Right forelimb (tissue), 1 donor: ENCODE data around the gene OVOL1.

ENCODE experiments used
- DNase-seq: peaks from one replicate; pipeline ENCODE4 v3.0.0-alpha.2; 2018

Gene OVOL1

DNA sequence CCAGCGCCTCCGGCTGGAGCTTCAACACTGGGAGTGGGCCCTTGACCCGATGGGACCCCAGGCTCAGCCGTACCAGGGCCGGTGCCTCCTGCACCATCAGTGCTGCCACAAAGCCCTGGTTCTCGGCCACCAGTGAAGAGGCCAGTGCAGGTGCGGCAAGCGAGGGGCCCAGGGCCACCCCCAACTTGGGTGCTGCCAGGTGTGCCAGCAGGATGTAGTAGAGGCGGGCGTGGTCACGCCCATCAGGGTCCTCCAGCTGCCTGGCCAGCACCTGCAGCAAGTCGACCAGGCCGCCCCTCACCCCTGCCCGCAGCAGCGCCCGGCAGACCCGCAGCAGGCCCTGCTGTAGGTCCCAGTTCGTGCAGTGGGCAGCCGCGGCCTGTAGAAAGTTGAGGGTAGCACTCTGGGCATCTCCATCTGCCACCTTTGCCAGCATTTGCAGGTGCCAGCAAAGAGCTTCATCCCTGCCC lies 8.4 kb upstream of the OVOL1 start:
- no peak for DNase-seq

DNA sequence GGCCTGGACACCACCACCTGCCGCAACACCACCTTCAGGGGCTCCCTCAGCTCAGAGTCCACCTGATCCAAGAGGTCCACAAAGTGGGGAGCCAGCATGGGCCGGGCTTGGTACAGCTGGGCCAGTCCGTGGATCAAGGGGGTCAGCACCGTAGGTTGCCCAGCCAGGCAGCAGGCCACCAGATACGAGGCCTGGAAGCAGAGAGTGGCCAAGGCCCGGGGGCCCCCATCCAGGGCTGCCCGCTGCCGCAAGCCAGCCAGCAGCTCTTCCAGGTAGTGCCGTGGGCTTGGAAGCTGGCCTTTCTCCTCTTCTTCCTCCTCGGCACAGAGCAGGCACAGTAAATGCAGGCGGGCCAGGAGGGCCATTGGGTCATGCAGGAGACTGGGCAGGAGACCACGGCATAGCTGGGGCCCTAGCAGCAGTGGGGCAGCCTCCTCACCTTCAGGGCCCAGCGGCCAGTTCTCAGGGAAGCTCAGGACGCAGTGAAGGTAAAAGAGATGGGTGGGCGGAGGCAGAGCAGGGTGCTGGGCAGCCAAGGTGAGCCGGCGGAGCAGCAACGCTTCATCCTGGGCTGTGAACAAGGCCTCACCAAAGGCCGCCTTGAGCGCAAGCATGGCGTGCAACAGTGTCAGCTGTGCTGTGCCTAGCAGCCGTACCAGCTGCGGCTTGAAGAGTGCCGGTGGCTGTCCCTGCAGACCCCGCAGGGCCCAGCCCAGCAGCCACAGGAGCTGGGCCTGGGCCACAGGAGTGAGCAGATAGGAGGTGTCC lies 7.8 kb upstream of the OVOL1 start:
- DNase-seq: no peak

DNA sequence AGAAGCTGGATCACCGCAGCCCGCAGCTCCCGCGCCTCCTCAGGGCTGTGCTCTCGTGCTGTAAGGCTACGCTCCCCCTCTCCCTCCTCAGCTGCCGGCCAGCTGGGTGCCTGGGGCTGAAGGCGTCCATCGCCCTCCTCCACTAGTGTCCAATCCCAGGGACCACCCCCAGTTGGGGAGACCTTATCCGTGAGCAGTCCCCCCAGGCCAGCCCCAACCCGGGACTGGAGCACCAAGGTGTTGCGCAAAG lies 7.3 kb upstream of the OVOL1 start:
- DNase-seq: no peak

DNA sequence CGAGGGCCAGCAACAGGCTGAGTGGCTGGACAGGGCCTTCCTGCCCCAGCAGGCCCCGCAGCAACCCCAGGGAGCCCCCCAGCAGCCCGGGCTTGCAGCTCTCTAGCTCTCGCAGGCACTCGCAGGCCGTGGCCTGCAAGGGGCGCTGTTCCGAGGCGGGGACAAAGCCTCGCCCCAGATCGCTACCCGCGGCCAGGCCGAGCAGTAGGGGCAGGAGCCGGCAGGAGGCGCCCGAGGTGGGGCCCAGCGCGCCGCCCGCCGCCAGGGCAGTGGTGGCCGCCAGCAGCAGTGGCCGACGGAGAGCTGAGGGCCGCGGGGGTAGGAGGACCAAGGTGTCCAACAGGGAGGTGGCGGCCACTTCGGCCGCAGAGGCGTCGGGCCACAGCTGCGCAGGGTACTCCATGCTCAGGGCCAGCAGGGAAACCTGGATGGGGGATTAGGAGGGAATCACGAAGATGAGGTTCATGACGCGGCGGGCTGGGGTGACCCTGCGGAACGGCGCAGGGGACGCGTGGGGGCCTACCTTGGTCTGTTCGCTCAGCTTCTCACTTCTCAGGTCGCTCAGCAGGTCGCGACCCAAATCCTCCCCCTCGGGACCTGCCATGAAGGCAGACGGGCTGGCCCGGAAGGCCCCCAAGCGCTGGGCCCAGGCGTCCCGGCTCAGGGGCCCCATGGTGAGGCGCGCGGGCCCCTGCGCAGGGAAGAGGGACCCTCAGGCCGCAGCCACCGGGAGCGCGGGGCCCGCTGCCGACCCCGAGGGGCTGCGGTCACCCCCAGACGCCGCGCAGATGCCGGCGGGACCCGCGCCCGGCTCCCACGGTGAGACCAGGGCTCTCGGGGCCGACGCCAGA lies 6.7 kb upstream of the OVOL1 start:
- DNase-seq: peak; percentile 74

DNA sequence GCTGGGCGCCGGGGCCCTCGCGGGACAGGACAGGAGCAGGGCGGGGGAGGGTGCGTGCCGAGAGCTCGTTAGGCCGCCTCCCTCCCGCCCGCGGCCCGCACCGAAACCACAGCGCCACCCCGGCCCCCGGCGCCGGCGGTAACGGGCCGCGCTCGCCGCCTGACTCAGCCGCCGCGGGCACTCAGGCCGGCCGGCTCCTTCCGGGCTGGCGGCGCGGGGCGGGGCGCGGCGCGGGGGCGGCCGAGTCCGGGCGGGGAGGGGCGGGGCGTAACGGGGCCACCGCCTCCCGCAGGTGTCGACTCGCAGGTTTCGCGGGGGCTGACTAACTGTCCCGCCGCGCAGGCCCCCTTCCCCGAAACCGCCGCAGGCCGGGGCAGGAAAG lies 6.1 kb upstream of the OVOL1 start, which contains the start of gene AP5B1:
TSS of gene AP5B1 (minus strand) at position 207 of the 382 bp plus-strand sequence. CDS start 385 bp downstream, outside the sequence.
- peak; percentile 64 for DNase-seq

DNA sequence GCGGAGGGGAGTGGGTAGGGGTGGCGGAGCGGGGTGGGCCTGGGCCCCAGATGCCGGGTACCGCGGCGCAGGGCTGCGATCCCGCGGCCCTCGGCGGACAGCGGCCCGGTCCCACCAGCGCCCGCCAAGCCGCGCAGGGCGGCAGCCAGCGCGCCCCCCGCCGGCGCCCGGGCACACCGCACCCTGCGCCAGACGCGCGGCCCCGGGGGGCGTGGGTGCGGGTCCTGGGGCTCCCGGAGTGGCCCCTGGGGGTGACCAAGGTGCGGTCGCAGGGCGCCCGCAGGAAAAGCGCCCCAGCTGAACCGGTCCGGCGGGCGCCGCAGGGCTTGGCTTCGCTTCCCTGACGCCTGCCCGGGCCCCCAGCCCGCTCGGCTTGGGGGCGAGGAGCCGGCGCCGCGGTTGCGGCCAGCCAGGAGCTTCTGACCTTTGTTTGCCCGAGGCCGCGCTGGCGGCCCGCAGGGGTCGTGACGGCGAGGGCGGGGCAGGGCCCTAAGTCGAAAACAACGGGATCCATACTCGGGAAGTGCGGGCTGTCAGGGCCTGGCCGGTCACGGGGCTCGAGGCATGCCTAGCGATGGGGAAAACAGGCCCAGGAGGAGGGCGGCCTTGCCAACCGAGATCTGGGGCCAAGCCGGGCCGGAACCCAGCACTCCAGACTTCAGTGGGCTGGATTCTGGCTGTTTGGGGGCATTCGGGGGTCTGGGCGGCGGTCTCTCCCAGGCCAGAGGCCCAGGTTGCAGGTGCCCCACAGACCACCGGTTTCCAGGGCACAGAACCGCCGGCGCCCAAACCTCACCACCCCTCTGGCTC lies 5.5 kb upstream of the OVOL1 start:
- DNase-seq: peak; percentile 61

DNA sequence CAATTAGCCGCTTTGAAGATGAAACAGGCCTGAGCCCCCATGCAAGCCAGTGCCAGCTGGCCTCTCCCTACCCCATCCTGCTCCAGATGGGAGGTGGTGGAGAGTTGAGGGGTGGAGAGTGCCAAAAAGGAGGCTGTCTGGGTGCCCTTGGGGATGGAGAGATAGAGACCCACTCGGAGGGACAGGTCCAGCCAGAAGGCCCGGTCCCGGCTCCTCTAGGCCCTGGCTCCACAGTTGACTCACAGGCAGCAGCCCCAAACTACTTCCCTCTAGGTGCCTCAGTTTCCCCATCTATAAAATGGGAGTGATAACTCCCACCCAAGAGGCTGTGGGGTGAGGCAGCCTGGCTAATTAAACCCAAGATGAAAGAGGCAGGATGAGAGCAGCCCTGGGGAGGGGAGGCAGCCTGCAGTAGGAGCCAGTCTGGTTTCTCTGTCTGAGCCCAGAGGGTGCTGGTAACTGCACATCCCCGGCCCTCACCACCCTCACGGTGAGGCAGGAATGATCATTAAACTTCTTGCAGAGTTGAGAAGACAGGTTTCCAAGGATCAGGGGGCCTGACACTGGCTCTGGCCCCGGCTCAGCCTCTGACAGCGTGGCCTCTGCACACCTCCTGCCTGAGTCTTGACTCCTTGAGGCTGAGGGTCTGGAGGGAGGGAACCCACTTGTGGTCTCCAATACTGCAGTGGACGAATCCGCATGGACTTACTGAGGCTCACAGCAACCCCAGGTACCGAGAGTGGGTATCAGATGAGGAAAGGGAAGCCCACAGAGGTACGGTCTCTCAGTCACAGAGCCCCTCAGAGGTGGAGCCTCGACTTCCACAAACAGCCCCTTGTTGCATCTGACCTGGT lies 4.7 kb upstream of the OVOL1 start:
- DNase-seq: no peak

DNA sequence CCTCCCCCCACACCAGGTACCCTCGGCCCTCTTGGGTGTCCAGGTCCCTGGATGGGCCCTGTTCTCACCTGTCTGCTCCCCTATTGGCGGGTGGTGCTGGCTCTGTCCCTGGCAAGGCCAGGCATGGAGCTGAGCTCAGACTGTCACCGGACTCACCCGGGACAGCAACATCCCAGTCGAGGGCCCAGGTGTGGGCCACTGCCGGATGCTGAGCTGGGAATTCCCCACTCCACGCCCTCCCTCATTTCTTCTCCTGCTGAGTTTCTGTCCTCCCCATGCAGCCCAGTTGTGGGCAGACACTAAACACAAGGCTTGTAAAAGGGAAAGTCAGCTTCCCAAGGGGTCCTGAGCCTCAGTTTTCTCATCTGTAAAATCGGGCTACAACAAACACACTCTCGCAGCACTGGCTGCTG lies 4.0 kb upstream of the OVOL1 start:
- DNase-seq: no peak

DNA sequence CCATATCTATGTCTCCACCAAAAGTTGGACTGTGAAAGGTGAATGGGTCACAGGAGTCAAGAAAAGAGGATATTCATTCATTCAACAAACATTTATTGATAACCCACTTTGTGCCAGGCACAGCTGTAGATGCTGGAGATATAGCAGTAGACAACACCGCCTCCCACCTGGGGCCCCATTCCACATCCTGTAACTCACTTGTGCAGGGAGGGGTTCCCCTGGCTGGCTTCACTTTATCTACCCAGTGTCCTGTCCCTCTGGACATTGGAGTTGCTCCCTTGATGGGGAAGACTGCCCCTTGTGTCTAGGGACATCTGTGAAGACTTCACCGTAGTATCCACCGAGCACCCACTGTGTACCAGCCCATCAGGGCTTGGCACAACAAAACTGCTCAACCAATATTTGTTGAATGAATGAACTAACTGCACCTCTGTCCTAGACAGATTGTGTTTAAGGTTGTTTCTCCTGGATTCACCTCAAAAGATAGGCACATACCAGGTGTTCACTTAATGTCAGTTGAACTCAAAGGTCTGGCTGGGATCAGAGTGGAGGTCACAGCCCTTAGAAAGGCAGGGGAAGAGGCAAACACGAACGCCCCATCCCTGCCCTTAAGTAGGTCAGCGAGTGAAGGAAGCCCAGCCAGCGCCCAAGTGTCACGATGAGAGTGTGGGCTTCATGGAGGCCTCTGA lies 1.4 kb upstream of the OVOL1 start:
- DNase-seq: no peak

DNA sequence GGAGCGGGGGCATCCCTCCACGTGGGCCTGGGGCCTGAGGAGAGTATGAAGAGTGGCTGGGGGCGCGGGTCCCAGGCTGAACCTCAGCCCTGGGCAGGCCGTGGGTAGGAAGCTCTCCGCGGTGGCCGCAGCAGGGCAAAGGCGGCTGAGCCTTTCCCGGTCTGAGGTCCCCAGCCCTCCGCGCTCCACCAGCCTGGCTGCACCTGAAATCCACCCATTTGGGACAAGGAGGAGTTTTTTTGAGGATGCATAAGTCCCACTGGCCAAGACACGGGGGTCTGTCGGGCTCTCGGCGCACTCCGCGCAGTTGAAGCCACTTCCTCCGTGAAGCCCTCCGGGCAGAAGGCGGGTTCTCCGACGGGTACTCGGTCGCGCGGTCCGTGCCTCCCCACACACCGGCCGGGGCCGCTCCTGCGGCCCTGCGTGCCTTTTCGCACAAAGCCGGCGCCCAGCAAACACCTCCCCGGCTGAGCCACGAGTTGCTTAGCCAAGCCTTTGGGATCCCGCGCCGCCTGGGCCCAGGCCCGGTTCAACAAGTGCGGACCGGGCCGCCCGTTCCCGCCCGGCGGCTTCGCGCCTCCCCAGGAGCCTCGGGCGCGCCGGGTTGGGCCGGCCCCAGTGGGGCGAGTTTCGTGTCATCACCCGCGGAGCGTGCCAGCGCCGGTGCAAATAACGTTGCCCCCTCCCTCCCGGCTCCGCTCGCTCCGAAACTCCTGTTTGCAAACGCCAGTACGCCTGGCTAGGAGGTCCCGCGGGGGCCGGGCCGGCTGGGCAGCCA lies 666 bp upstream of the OVOL1 start:
- DNase-seq: peak; percentile 50

DNA sequence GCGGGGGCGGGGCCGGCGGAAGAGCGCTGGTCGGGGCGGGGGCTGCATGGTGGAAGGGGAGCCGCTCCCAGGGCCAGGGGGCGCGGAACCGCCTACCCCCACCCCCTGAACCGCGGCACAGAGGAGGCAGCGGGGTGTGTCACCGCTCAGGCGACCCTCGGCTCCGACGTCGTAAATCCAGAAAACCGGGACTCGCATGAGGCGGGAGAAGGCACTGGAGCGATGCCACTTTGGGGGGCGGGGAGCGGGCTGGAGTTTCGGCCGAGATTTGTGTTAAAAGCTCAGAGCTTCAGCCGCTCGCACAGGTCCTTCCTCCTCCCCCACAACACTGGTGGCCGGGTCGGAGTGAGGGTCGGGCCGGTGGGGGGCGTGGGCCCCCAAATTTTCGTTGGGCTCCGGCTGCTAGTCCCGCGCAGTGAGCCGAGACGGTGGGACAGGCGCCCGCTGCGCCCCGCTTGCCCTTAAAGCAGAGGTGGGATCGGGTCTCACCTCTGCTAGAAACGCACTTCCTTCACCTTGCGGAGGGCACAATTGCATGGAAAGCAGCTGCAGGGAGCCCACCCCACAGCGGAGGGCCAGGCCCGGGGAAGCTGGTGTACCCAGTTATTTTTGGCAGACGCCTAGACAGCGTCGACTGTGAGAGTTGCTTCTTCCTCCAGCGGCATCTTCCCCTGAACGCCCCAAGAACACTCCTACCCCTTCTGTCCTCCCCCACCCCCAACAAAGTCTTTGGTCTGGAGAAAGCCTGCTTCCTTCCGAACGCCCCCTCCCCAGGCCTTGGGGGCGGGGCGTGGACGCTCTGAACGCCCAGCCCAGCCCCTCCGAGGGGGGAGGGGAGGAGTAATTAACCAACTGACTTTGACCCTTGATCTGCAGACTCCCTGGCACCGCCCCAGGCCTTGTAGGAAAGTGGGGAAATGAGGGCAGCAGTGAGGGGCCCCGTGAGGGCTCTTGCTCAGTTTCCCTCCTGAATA lies 1.1 kb downstream of the OVOL1 start:
- DNase-seq: no peak

DNA sequence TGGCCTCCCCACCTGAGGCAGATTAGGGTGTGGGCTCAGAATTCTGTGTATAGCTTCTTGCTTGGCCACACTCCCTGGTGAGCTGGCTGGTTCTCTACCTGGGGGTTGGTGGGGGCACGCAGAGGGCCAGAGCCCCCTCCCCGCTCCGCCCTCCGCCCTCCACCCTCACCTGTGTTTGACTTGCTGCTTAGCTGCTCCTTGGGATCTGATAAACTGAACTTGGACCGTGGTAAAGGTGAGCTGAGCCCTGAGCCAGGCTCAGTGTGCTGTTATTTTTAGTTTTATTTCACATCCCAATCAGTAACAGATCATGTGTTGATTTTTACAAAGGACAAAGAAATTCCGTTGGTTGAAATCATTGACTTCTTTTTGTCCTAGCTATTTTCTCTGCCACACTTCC lies 2.0 kb downstream of the OVOL1 start:
- DNase-seq: no peak

DNA sequence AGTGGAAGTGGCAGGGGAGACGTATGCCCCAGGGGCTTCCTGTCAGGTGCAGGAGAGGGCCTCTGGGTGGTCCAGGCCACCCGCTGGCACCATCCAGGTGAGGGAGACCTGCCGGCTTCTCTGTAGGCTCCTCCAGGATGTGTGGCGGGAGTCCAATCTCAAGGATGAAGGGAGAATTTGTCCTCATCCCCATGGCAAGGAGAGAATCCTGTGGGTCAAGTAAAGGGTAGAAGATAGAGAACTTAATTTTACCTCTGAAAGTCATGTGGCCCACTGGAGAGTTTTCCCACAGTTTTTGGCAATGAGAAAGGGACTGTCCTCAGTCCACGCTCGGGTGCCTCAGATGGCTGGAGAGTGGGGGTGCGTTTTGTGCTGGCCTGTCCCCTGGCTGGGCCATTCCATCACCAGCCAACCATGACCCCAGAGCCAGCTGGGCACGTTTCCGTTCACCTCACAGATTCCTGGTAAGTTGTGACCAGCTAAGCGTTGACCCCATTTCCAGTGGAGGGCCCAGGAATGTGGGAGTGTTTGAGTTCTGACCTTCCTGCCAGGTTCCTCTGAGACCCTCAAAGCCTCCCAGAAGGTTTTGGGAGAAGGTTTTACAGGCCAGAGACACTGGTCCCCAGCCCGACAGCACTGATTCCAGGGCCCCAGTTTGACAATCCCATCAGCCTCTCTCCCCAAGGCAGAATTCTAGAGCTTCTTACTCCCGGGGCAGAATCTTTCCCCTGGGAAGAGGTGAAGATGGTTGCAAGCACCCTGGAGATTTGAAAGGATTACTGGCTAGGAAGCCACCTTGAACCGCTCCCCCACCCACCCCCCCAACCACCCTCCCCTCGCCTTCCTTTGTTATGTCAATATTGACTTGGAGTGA lies 2.6 kb downstream of the OVOL1 start:
- DNase-seq: no peak

DNA sequence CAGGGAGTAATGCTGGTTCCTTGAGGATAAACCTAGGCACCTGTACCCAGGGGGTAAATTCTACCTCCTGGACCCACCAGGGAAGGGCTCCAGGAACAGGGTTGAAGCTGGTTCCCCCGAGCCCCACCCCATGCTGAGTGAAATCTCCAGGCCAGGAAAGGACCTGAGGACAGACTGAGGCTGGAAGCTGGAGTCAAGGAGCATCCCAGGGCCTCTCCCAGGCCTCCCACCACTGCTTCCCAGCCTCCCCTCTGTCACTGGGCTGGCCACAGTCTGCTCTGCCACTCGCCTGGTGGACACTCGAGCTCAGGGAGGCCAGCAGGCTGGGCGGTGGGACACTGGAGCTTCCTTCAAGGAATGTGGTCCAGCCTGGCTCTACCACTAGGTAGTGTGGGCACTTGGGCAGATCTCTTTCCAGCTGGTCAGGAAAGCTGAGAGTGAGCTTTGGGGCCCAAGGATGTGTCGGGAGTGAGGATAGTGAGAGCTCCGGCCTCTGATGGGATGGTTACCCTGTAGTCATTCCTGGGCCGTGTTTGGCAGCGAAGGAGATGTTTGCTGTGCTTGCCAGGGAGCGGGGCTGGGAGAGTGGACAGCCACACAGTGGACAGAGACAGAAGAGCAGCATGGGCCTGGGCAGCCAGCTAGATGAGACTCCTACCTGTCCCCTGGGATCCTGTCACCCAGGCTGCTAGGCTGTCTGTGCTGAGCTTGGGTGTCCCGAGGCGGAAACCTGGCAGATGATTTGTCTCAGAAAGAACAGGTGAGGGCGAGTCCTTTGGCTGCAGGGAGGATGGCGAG lies 3.4 kb downstream of the OVOL1 start:
- no peak for DNase-seq

DNA sequence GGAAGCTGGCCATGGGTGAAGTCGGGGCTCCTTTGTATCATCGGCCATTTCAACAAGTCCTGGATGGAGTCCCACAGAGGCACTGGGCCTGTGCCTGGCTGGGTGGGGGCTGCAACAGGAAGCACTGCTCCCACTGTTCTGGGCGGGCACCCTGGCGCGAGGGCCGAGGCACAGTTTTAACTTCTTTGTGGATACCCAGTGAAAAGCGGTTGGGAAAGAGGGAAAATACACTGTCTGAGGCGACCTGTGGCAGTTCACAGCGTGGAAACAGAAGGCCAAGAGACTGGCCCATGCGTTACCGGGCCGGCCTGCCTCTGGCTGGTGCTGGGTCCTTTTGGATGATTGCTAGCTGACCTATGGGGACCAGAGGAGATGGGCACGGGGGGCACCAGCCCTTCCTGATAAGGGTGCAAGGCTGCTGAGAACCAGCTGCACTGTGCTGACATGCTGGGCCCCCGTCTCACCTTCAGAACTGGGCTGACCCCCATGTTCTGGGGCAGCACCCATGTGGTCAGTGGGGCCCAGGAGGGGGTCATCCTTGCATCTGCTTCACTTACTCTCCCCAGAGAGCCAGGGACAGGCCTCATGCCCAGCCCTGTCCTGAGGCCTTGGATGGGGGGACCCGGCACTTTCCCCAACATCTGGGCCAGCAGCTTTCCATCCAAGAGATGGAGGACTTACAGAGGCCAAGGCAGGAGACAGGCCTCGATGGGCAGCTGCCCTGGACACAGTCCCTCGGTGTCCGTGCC lies 4.2 kb downstream of the OVOL1 start:
- DNase-seq: no peak

DNA sequence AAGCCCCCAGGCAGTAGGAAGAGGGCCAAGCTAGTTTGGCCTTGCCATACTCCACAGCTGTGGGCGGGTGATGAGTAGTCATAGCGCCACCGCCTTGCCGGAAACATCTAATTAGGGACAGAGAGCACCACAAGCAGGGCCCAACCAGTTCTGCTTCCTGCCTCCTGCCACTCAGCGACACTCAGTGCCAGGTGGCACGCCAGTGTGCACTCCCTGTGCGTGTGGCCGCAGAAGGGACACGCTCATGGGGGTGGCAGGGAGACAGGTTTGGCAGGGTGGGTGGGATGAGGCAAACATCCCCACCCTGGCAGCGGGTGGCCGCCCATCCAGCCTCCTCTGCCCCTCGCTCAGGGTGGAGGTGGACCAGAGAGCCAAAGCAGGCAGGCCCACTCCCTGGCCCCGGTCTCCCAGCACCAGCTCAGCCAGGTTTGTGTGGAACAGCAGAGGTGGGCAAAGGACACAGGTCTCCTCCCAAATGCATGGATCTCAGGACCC lies 4.9 kb downstream of the OVOL1 start:
- no peak for DNase-seq

DNA sequence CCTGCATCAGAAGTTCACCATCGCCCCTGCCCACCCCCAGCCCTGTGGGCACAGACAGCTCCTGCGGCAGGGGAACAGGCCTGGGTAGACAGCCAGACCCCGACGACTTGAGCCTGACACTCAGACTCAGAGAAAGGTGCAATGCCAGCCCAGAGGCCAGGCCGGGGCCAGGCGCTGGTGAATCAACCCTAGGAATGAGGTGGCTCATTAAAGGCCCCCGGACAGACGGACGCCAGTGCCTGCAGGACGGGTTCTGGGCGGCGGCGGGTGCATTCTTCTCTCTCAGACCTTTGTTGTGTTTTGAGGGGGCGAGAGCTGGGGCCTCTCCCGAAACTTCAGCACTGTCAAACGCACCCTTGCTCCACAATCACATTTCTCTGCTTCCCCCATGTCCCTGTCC lies 5.6 kb downstream of the OVOL1 start:
- no peak for DNase-seq
